Colonic mucosa (tissue), 4 donors: Measurements from ENCODE around the gene DISC1. TPM values are rescaled to one million over a fixed set of nuclear protein-coding genes. Genes with fewer than 3 reads are reported as not detected.

Experiments
- DNase-seq: peaks from one replicate; pipeline ENCODE4 v3.0.0-alpha.2; 2020
- H3K27ac ChIP-seq: fragments of 200-600 bp; one replicate; pipeline ENCODE4 v1.8.0; 2021
- H3K27me3 ChIP-seq: fragments of 200-600 bp; one replicate; pipeline ENCODE4 v1.8.0; 2021
- H3K36me3 ChIP-seq: fragments of 200-600 bp; one replicate; pipeline ENCODE4 v1.8.0; 2021
- H3K4me1 ChIP-seq: fragments of 200-600 bp; one replicate; pipeline ENCODE4 v1.8.0; 2021; ENCODE audit warnings: mild to moderate bottlenecking
- H3K4me3 ChIP-seq: fragments of 200-600 bp; one replicate; pipeline ENCODE4 v1.8.0; 2021
- H3K9ac ChIP-seq, 2 donors: one replicate each; pipeline ENCODE4 v1.7.0; 2013; ENCODE audit warnings: control low read depth in 2 of 2, low read depth in 2 of 2, low read length in 2 of 2
- H3K9me3 ChIP-seq: fragments of 200-600 bp; one replicate; pipeline ENCODE4 v1.8.0; 2021
- CTCF ChIP-seq: fragments of 200-600 bp; IDR thresholded peaks from one replicate; pipeline ENCODE4 v1.8.0; 2022; ENCODE audit warnings: antibody characterized with exemption, mild to moderate bottlenecking
- intact Hi-C: fragments of 100-400 bp; cut with DNase I; formaldehyde crosslinking; loops from one replicate; pipeline ENCODE4 v1.14.1; 2022
- total RNA-seq, 2 donors: library from RNA; stranded (reverse); fragmentation: NEBNext Ultra II Directional in 1 of 2; extraction: Animal tissue kit (Norgen Biotek cat#: 25700) in 1 of 2; gene quantifications; one replicate each; pipeline ENCODE4 v1.2.1, GENCODE V29; 2021
- donor health status: healthy.
- donor health status: DM: no; HTN: no; CAD: no.
- donor health status: DM: no; HTN: no; CAD: no.

The DISC1 gene
- total RNA-seq, 2 donors from 2014 or later: 3.4 to 5.3 TPM

DNA sequence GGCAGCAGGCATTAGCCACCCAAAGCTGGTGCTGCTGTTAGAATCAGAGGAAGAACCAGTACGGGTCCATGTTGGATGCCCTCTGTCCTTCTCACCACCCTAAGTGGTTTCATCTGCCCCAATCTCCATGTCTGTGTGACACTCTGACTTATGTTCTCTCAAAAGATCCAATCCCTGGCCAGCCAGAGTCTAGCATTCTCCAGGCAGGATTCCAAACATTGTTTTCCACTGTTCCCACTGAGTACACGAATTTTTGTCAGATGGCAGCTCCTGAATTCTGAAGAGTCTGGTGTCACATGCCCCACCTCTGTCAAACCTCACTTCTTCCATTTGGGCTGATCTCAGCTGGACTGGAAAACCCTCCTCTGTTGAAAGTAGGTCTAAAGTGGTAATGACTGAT is 166.0 kb downstream of the DISC1 start:
- Histone ChIP-seq H3K27ac (no peak overlapping the region), H3K4me1 (no peaks in the 10 kb centered on the region), H3K9me3 (no peaks in the 10 kb centered on the region), H3K36me3 (no peaks in the 10 kb centered on the region), H3K4me3 (no peak overlapping the region), H3K9ac (no peak overlapping the region), H3K27me3 (no peaks in the 10 kb centered on the region)
- no peak for TF ChIP-seq CTCF
- intact Hi-C loops: no loop called here
- DNase-seq: no peak

GRCh38 chr1:231793893-231794292 is 167.3 kb downstream of the DISC1 start:
- intact Hi-C loops: no loop called here
- no peak for TF ChIP-seq CTCF
- DNase-seq: no peak
- no peak overlapping the region for H3K9ac ChIP-seq
- H3K4me1 ChIP-seq: no peaks in the 10 kb centered on the region
- no peak overlapping the region for H3K4me3 ChIP-seq
- H3K36me3 ChIP-seq: no peaks in the 10 kb centered on the region
- no peaks in the 10 kb centered on the region for H3K27me3 ChIP-seq
- no peaks in the 10 kb centered on the region for H3K9me3 ChIP-seq
- no peak overlapping the region for H3K27ac ChIP-seq

DNA sequence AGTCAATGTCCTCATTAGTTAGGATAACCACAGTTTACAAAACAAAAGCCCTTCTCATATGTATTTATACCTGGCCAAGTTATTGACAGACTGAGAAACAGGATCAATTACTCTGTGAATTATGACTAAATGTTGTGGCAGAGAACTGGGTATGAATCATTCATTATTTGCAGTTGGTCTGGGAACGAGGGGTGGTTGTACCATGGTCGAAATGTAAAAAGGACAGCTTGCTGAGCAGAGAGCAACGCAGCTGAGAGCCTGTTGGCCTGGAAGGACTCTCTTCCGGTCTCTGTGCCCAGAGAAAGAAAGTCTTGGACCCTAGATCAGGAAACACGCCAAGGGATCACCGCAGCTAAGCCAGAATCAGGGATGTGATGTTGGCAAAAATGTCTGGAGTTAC is 169.6 kb downstream of the DISC1 start:
- no peaks in the 10 kb centered on the region for H3K9me3 ChIP-seq
- TF ChIP-seq CTCF: no peak
- H3K27ac ChIP-seq: no peak overlapping the region
- intact Hi-C loops: no loop called here
- H3K9ac ChIP-seq: no peak overlapping the region
- H3K36me3 ChIP-seq: no peaks in the 10 kb centered on the region
- no peak for DNase-seq
- H3K4me1 ChIP-seq: no peaks in the 10 kb centered on the region
- H3K27me3 ChIP-seq: no peaks in the 10 kb centered on the region
- H3K4me3 ChIP-seq: no peak overlapping the region

DNA sequence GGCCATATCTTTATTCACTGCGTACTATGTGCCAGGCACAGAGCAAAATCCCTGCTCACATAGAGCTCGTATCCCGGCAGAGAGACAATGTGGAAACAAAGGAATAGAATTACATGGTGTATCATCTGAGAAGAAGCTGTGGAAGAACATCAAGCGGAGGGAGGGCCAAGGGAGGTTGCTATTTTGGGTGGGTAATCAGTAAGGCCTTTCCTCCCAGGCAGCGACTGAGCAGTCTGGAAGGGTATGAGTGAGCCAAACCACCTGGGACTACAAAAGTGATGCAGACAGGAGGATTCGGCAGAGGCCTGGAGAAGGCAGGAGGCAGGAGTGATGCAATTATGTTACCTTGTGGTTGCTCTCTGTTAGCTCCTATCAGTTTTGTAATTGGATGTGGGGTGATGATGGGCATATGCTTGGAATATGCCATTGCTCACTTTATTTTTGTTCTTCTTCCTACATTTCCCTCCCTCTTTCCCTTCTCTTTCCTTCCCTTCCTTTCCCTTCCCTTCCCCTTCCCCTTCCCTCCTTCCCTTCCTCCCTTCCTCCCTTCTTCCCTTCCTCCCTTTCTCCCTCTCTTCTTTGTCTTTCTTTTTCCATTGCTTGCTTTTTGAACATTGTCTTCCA is 172.9 kb downstream of the DISC1 start:
- no peak overlapping the region for H3K27ac ChIP-seq
- intact Hi-C loops: no loop called here
- no peaks in the 10 kb centered on the region for H3K36me3 ChIP-seq
- no peaks in the 10 kb centered on the region for H3K4me1 ChIP-seq
- no peak for DNase-seq
- H3K27me3 ChIP-seq: no peaks in the 10 kb centered on the region
- no peak overlapping the region for H3K9ac ChIP-seq
- no peak overlapping the region for H3K4me3 ChIP-seq
- no peaks in the 10 kb centered on the region for H3K9me3 ChIP-seq
- no peak for TF ChIP-seq CTCF

- no peaks in the 10 kb centered on the region for H3K4me1 ChIP-seq
- intact Hi-C loops: no loop called here
- no peaks in the 10 kb centered on the region for H3K27me3 ChIP-seq
- no peak overlapping the region for H3K27ac ChIP-seq
- DNase-seq: no peak
- no peak overlapping the region for H3K4me3 ChIP-seq
- TF ChIP-seq CTCF: no peak
- H3K9me3 ChIP-seq: no peaks in the 10 kb centered on the region
- H3K36me3 ChIP-seq: no peaks in the 10 kb centered on the region
- no peak overlapping the region for H3K9ac ChIP-seq
Observed at GRCh38 chr1:231800108-231800507, 173.5 kb downstream of the DISC1 start.
